Measurements from ENCODE around the gene MAP2K7. TPM values are rescaled to one million over a fixed set of nuclear protein-coding genes. Genes with fewer than 3 reads are reported as not detected.

The MAP2K7 gene
- total and polyA plus RNA-seq, 12 donors: 13.1 to 53.8 (median 24.6) TPM

DNA sequence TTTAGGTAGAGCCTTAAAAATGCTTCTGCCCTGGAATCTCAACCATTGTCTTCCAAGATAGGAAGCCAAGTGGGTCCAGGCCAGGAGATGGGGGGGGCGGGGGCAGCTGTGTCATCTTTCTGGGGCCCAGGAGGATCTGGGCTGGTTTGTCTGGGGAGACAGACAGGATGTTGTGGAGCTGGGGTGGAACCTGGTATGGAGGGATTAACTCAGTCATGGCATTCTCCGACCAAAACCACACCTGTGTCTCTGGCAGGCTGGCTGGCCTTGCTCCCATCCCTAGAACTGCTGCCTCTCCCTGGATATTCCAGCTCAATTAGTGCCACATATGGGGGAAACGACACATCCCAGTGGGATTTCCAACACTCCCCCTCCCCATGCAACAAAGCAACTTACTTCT lies 2.7 kb upstream of the MAP2K7 start:
- ATAC-seq (no peak), DNase-seq (no peak)
- Histone ChIP-seq H3K4me3 (no peak overlapping the region), H3K27me3 (peaks cover 0 to 5% (median 0%) of the 10 kb centered on the region in 7 donors), H3K27ac (no peak overlapping the region), H3K36me3 (peaks cover 0 to 7% (median 0%) of the 10 kb centered on the region in 9 donors), H3K9me3 (no peaks in the 10 kb centered on the region), H3K4me1 (peaks cover 14 to 28% (median 24%) of the 10 kb centered on the region in 9 donors)
- 77 to 79% methylated on average over 3 of the region's 3 CpGs for WGBS, 2 donors
- intact Hi-C loops (cut with DNase I): loop anchor here in 1 of 10 donors (5.0 kb wide), 1 partner anchor 49 kb away; no protein-coding TSS in a partner anchor
- TF ChIP-seq, protein P1, sequence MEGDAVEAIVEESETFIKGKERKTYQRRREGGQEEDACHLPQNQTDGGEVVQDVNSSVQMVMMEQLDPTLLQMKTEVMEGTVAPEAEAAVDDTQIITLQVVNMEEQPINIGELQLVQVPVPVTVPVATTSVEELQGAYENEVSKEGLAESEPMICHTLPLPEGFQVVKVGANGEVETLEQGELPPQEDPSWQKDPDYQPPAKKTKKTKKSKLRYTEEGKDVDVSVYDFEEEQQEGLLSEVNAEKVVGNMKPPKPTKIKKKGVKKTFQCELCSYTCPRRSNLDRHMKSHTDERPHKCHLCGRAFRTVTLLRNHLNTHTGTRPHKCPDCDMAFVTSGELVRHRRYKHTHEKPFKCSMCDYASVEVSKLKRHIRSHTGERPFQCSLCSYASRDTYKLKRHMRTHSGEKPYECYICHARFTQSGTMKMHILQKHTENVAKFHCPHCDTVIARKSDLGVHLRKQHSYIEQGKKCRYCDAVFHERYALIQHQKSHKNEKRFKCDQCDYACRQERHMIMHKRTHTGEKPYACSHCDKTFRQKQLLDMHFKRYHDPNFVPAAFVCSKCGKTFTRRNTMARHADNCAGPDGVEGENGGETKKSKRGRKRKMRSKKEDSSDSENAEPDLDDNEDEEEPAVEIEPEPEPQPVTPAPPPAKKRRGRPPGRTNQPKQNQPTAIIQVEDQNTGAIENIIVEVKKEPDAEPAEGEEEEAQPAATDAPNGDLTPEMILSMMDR (IDR thresholded peaks at IDR 0.05): no peak

DNA sequence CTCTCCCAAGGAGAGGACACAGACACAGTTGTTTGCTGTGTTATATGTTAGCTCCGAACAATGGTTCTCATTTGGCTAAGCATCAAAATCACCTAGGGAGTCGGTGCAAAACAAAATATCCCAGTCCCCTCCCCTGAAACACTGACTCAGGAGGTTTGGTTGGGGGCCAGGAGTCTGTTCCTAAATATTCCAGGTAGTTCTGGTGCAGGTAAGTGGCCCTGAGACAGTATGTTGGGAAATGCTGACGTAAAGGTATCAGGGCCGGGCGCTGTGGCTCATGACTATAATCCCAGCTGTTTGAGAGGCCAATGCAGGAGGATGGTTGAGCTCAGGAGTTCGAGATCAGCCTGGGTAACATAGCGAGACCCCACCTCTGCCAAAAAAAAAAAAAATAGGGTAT lies 2.3 kb upstream of the MAP2K7 start:
- no peak for ATAC-seq
- no peak overlapping the region for H3K4me3 ChIP-seq
- no peak overlapping the region for H3K27ac ChIP-seq
- peaks cover 14 to 32% (median 25%) of the 10 kb centered on the region in 9 donors for H3K4me1 ChIP-seq
- WGBS, 2 donors: 91 to 94% methylated on average over 7 of the region's 7 CpGs
- H3K36me3 ChIP-seq: peaks cover 0 to 11% (median 0%) of the 10 kb centered on the region in 9 donors
- peaks cover 0 to 5% (median 0%) of the 10 kb centered on the region in 7 donors for H3K27me3 ChIP-seq
- TF ChIP-seq, protein P1 (IDR thresholded peaks at IDR 0.05): no peak
- DNase-seq: no peak
- H3K9me3 ChIP-seq: no peaks in the 10 kb centered on the region
- intact Hi-C loops (cut with DNase I): loop anchor here in 1 of 10 donors (5.0 kb wide), 1 partner anchor 49 kb away; no protein-coding TSS in a partner anchor

DNA sequence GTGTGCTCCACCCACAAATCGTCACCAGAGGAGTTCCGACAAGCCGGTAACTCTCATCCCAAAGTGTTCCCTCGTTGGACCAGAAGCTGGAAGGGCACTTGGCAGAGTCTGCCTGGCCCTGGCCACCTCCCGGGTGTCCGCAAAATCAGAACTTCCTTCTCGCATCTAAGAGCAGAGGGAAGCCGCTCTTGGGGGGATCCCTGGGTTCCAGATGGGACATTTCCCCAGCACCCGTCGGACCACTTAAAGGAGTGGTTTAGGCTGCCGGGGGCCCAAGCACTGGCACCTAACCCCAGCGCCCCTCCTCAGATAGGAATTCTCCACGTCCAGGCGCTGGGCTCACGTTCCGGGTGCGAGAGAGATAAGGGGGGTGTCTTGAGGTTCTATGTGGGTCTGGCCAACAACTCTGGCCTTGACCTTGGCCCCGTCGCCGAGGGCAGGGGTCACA lies 857 bp upstream of the MAP2K7 start:
- H3K27ac ChIP-seq: peak overlapping the region in 9 of 10 donors; percentile 72 to 92 (median 78)
- WGBS, 2 donors: 11 to 20% methylated on average over 20 of the region's 20 CpGs
- TF ChIP-seq, protein P1 (IDR thresholded peaks at IDR 0.05): peak in 1 of 9 donors; percentile 3
- H3K9me3 ChIP-seq: no peaks in the 10 kb centered on the region
- peaks cover 0 to 5% (median 0%) of the 10 kb centered on the region in 7 donors for H3K27me3 ChIP-seq
- H3K4me3 ChIP-seq: peak overlapping the region; percentile 27 to 96 (median 72)
- ATAC-seq (no peak), DNase-seq (no peak)
- H3K4me1 ChIP-seq: peaks cover 14 to 47% (median 32%) of the 10 kb centered on the region in 9 donors
- peaks cover 0 to 20% (median 0%) of the 10 kb centered on the region in 9 donors for H3K36me3 ChIP-seq
- intact Hi-C loops (cut with DNase I): loop anchor here in 2 of 10 donors (1.0 to 5.0 kb wide), 2 partner anchors 17 to 51 kb away; partner anchors contain the start of gene SNAPC2 (in 1 of the 2)

DNA sequence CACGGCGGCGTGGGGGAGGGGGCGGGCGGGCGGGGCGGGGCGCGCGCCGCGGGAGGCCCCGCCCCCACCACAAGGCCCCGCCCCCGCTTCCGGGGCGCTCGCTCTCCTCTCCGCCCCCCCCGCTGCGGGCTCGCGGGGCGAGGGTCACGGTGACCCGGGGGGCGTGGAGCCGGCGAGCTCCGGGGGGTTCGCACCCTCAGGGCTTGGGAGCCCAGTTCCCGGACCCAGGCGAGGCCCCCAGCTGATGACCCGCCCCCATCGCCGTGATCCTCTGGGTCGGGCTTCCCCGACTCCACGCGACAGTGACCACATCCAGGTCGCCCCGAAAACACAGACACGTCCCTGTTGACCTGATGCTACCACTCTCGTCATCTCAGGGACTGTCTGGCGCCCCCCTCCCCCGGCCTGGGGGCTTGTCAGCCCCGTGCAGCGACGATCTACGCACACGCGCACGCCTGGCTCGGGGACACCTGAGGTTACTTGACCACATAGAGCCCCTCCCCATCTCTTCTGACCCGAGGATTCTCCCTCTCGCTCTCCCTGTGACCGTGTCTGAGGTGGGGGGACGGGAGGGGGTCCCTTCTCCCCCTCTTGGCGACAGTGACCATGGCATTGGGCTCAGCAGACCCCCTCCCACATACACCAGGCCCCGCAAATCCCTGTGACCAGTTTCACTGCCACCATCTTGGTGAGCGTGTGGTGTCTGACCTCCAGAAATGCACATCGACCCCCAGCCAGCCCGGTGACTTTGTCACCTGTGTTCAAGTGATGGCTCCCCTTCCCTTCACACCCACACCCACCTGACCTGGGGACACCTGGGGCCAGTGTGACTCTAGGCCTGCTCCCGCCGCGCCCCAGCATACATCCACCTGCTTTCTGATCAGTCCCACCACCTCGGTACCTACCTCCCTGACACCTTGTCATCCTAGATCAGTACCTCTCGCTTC lies 670 bp downstream of the MAP2K7 start:
- ATAC-seq (peak; percentile 11 to 57 (median 28)), DNase-seq (no peak)
- H3K9me3 ChIP-seq: no peaks in the 10 kb centered on the region
- H3K27ac ChIP-seq: peak overlapping the region; percentile 72 to 93 (median 85)
- peaks cover 0 to 25% (median 0%) of the 10 kb centered on the region in 9 donors for H3K36me3 ChIP-seq
- 11 to 14% methylated on average over 46 to 65 of the region's 68 CpGs for WGBS, 2 donors
- peaks cover 14 to 62% (median 41%) of the 10 kb centered on the region in 9 donors for H3K4me1 ChIP-seq
- H3K4me3 ChIP-seq: peak overlapping the region; percentile 78 to 98 (median 88)
- intact Hi-C loops (cut with DNase I): loop anchor here in 1 of 10 donors (5.0 kb wide), 1 partner anchor 52 kb away; no protein-coding TSS in a partner anchor
- H3K27me3 ChIP-seq: peaks cover 0 to 5% (median 0%) of the 10 kb centered on the region in 7 donors
- TF ChIP-seq, protein P1 (IDR thresholded peaks at IDR 0.05): no peak
